DOHH2 (cell line): ENCODE measurements around the gene CDK2.
A peak's percentile ranks its signal among the peaks of the same experiment; 100 is the strongest.
"Not testable (repeated sequence)": the region's sequence is repeated elsewhere in the genome, so short reads cannot be mapped to it uniquely, and the experiment has no call there.

Source experiments
- H3F3A ChIP-seq: fragments of 200-600 bp; sonication (generic), shearing (Covaris generic); 2 replicates; pipeline ENCODE4 v1.6.0; 2016; ENCODE audit warnings: antibody characterized with exemption, mild to moderate bottlenecking; ENCODE audit not compliant: control insufficient read depth, insufficient read depth
- H3K27ac ChIP-seq: fragments of 200-600 bp; sonication (generic); 2 replicates; pipeline ENCODE4 v1.5.1; 2014; ENCODE audit warnings: low read depth, mild to moderate bottlenecking, low read length, moderate library complexity
- H3K27me3 ChIP-seq: fragments of 200-600 bp; sonication (generic); 2 replicates; pipeline ENCODE4 v1.6.1; 2014; ENCODE audit warnings: mild to moderate bottlenecking, low read length, mixed read lengths; ENCODE audit not compliant: control insufficient read depth
- H3K36me3 ChIP-seq: fragments of 200-600 bp; sonication (generic); 2 replicates; pipeline ENCODE4 v1.6.1; 2014; ENCODE audit warnings: mild to moderate bottlenecking, low read length, moderate library complexity, mixed read lengths; ENCODE audit not compliant: control insufficient read depth
- H3K4me1 ChIP-seq: fragments of 200-600 bp; sonication (generic); 2 replicates; pipeline ENCODE4 v1.6.1; 2014; ENCODE audit warnings: mild to moderate bottlenecking, low read length, mixed read lengths; ENCODE audit not compliant: control insufficient read depth
- H3K4me2 ChIP-seq: fragments of 200-600 bp; sonication (generic); 2 replicates; pipeline ENCODE4 v1.6.0; 2014; ENCODE audit warnings: mild to moderate bottlenecking, low read length, moderate library complexity
- H3K4me3 ChIP-seq: fragments of 200-600 bp; sonication (generic); 2 replicates; pipeline ENCODE4 v1.5.1; 2014; ENCODE audit warnings: mild to moderate bottlenecking, low read length, mixed read lengths
- H3K79me2 ChIP-seq: fragments of 200-600 bp; sonication (generic); 2 replicates; pipeline ENCODE4 v1.6.1; 2014; ENCODE audit warnings: mild to moderate bottlenecking, low read length, mixed read lengths; ENCODE audit not compliant: control insufficient read depth
- H3K9me2 ChIP-seq: fragments of 200-600 bp; sonication (generic); replicated peaks from 2 replicates; pipeline ENCODE4 v1.6.1; 2014; ENCODE audit warnings: mild to moderate bottlenecking, low read length, mixed read lengths; ENCODE audit not compliant: control insufficient read depth
- H3K9me3 ChIP-seq: fragments of 200-600 bp; sonication (generic); 2 replicates; pipeline ENCODE4 v1.6.1; 2014; ENCODE audit warnings: antibody characterized with exemption, low read length, mixed read lengths; ENCODE audit not compliant: control insufficient read depth, insufficient read depth
- H4K20me1 ChIP-seq: fragments of 200-600 bp; sonication (generic); 2 replicates; pipeline ENCODE4 v1.6.0; 2014; ENCODE audit warnings: low read depth, mild to moderate bottlenecking, antibody characterized with exemption, low read length, moderate library complexity; ENCODE audit not compliant: control insufficient read depth, insufficient read depth
- CTCF ChIP-seq: fragments of 200-600 bp; sonication (generic); IDR thresholded peaks from one replicate; pipeline ENCODE4 v1.5.1; 2014; ENCODE audit warnings: antibody characterized with exemption, mild to moderate bottlenecking, low read depth, low read length; ENCODE audit not compliant: poor library complexity, severe bottlenecking
- EZH2phosphoT487 ChIP-seq: fragments of 200-600 bp; sonication (generic); IDR thresholded peaks from 2 replicates; pipeline ENCODE4 v1.6.1; 2017; ENCODE audit warnings: borderline replicate concordance, mild to moderate bottlenecking, antibody characterized with exemption, low read length, moderate library complexity, mixed read lengths

The CDK2 gene

DNA sequence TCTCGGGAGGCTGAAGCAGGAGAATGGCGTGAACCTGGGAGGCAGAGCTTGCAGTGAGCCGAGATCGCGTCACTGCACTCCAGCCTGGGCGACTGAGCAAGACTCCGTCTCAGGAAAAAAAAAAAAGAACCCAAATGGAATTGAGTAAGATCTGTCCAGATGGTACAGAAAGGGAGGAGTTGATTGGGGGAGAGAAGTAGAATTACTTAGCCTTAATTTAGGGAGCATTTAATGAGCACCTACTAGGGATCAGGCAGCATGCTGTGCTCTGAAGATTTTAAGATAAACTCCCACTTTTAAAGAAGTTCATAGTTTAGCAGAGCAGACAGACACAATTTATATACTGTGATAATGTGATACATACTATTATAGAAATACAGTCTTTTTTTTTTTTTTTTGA is 11.8 kb downstream of the CDK2 start:
- Histone ChIP-seq H3K27ac (no peak overlapping the region), H3F3A (peaks cover 12% of the 10 kb centered on the region), H3K9me3 (no peaks in the 10 kb centered on the region), H3K9me2 (no peaks in the 10 kb centered on the region), H3K4me3 (no peak overlapping the region), H3K36me3 (peaks cover 16% of the 10 kb centered on the region), H4K20me1 (no peaks in the 10 kb centered on the region; the same call in 1 of the 2 replicates), H3K4me2 (no peak overlapping the region), H3K4me1 (peaks cover 30% of the 10 kb centered on the region), H3K79me2 (peaks cover 37% of the 10 kb centered on the region), H3K27me3 (no peaks in the 10 kb centered on the region)
- TF ChIP-seq CTCF: no peak
- no peak for TF ChIP-seq EZH2phosphoT487

DNA sequence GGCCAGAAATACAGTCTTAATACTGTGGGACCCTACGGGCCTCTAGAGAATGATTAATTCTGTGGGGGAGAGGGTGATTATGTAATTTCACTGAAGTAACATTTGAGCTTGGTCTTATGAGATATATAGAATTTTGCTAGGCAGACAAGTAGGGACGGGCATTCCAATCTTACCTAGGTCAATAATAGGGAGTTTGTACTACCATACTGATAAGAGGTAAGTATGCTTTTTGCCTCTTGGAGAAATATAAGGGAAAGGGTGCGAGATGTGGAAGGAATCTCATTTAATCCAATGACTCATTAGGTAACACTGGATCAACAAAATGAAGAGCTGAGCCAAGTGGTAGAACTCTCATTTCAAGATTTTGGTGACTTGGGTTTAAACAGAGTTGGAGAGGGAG is 12.4 kb downstream of the CDK2 start:
- no peaks in the 10 kb centered on the region for H3K27me3 ChIP-seq
- no peaks in the 10 kb centered on the region for H3K9me2 ChIP-seq
- H3K36me3 ChIP-seq: peaks cover 21% of the 10 kb centered on the region
- no peak overlapping the region for H3K4me2 ChIP-seq
- H3K9me3 ChIP-seq: no peaks in the 10 kb centered on the region
- H3K27ac ChIP-seq: no peak overlapping the region
- H3K79me2 ChIP-seq: peaks cover 42% of the 10 kb centered on the region
- no peak for TF ChIP-seq CTCF
- no peak for TF ChIP-seq EZH2phosphoT487
- H3F3A ChIP-seq: peaks cover 14% of the 10 kb centered on the region
- H3K4me3 ChIP-seq: no peak overlapping the region
- no peaks in the 10 kb centered on the region; the same call in 1 of the 2 replicates for H4K20me1 ChIP-seq
- H3K4me1 ChIP-seq: peaks cover 37% of the 10 kb centered on the region

DNA sequence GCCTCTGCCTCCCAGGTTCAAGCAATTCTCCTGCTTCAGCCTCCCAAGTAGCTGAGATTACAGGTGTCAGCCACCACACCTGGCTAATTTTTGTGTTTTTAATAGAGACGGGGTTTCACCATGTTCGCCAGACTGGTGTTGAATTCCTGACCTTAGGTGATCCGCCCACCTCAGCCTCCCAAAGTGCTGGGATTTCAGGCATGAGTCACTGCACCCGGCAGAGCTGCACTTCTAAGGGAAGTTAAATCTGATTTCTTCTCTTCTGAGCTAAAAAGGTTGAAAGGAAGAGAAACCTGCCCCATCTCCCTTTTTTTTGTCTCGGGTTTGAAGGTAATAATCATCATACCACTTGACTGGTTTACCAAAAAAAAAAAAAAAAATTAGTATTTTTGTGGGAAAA is 15.3 kb downstream of the CDK2 start:
- Histone ChIP-seq H3K27ac (peak overlapping the region; percentile 62), H3F3A (peaks cover 17% of the 10 kb centered on the region), H3K36me3 (peaks cover 22% of the 10 kb centered on the region), H3K4me1 (peaks cover 29% of the 10 kb centered on the region), H3K4me2 (peak overlapping the region; percentile 75), H3K79me2 (peaks cover 16% of the 10 kb centered on the region)
- not testable (repeated sequence) for H3K9me3 ChIP-seq, H4K20me1 ChIP-seq, H3K27me3 ChIP-seq, H3K9me2 ChIP-seq, H3K4me3 ChIP-seq

- Histone ChIP-seq H3K27ac (peak overlapping the region; percentile 62), H3K4me1 (peaks cover 29% of the 10 kb centered on the region), H4K20me1 (no peaks in the 10 kb centered on the region), H3F3A (peaks cover 17% of the 10 kb centered on the region), H3K9me3 (no peaks in the 10 kb centered on the region), H3K4me3 (peak overlapping the region; percentile 36), H3K9me2 (no peaks in the 10 kb centered on the region), H3K36me3 (peaks cover 22% of the 10 kb centered on the region), H3K79me2 (peaks cover 11% of the 10 kb centered on the region), H3K27me3 (no peaks in the 10 kb centered on the region), H3K4me2 (peak overlapping the region; percentile 75)
- TF ChIP-seq EZH2phosphoT487: no peak
- no peak for TF ChIP-seq CTCF
These were observed 15.8 kb downstream of the CDK2 start for GRCh38 chr12:55982319-55982936.
